Small intestine (tissue), 7 donors: Measurements from ENCODE around the gene TSPOAP1. TPM values are rescaled to one million over a fixed set of nuclear protein-coding genes. Genes with fewer than 3 reads are reported as not detected.

Source experiments
- DNase-seq, 2 donors: peaks; one replicate each; pipeline versions ENCODE4 v3.0.0 to v3.0.0-alpha.2; 2013
- FAIRE-seq: peaks from 2 replicates; lab custom pipeline; 2012; peaks lifted over from hg19 to GRCh38; lab: Jason Lieb, UNC
- H3K27ac ChIP-seq, 3 donors: one replicate each; pipeline ENCODE4 v1.5.1; 2013; ENCODE audit warnings: low read length in 2 of 3, mild to moderate bottlenecking in 2 of 3, control low read depth in 1 of 3, inconsistent platforms in 1 of 3, low read depth in 1 of 3, moderate library complexity in 1 of 3
- H3K27me3 ChIP-seq, 3 donors: one replicate each; pipeline ENCODE4 v1.6.1; 2013; ENCODE audit warnings: low read length in 3 of 3, inconsistent platforms in 1 of 3; ENCODE audit not compliant: control insufficient read depth in 3 of 3, insufficient read depth in 3 of 3
- H3K36me3 ChIP-seq, 3 donors: one replicate each; pipeline ENCODE4 v1.6.1; 2013; ENCODE audit warnings: low read length in 3 of 3, inconsistent platforms in 1 of 3, low read depth in 1 of 3, mild to moderate bottlenecking in 1 of 3, moderate library complexity in 1 of 3; ENCODE audit not compliant: control insufficient read depth in 3 of 3, insufficient read depth in 2 of 3
- H3K4me1 ChIP-seq, 3 donors: one replicate each; pipeline ENCODE4 v1.6.1; 2013; ENCODE audit warnings: low read length in 2 of 3, inconsistent platforms in 1 of 3, low read depth in 1 of 3, mild to moderate bottlenecking in 1 of 3, moderate library complexity in 1 of 3; ENCODE audit not compliant: control insufficient read depth in 3 of 3, insufficient read depth in 2 of 3
- H3K4me3 ChIP-seq, 3 donors: one replicate each; pipeline ENCODE4 v1.5.1; 2013; ENCODE audit warnings: low read length in 3 of 3, control low read depth in 1 of 3, inconsistent platforms in 1 of 3, low read depth in 1 of 3, mild to moderate bottlenecking in 1 of 3, moderate library complexity in 1 of 3
- H3K9me3 ChIP-seq, 2 donors: one replicate each; pipeline ENCODE4 v1.6.1; 2013; ENCODE audit warnings: low read depth in 1 of 2, low read length in 1 of 2; ENCODE audit not compliant: control insufficient read depth in 2 of 2, insufficient read depth in 1 of 2
- WGBS, 3 donors: extraction: QIAGEN DNeasy Blood & Tissue Kit; methylation state at CpG; one replicate each; pipeline ENCODE4 v1.1.7; 2013; 5-methylcytosine and 5-hydroxymethylcytosine counted together
- polyA plus RNA-seq, 4 donors: library from polyadenylated mRNA; stranded (reverse) in 3 of 4; unstranded in 1 of 4; fragments of 200-250 nt in 3 of 4; fragments of 120-200 nt in 1 of 4; gene quantifications; one replicate each; pipeline versions ENCODE4 v1.2.1 to v1.2.3, GENCODE V29; 2013
- donor health status: healthy with polysubstance abuse.
- donor health status: control.
- donor health status: control.
- donor health status: Bipolar disorder and iron deficiency.
- donor health status: healthy.

TSPOAP1 gene
- polyA plus RNA-seq, 4 donors, result 0.89 to 10.9 (median 2.6) TPM

DNA sequence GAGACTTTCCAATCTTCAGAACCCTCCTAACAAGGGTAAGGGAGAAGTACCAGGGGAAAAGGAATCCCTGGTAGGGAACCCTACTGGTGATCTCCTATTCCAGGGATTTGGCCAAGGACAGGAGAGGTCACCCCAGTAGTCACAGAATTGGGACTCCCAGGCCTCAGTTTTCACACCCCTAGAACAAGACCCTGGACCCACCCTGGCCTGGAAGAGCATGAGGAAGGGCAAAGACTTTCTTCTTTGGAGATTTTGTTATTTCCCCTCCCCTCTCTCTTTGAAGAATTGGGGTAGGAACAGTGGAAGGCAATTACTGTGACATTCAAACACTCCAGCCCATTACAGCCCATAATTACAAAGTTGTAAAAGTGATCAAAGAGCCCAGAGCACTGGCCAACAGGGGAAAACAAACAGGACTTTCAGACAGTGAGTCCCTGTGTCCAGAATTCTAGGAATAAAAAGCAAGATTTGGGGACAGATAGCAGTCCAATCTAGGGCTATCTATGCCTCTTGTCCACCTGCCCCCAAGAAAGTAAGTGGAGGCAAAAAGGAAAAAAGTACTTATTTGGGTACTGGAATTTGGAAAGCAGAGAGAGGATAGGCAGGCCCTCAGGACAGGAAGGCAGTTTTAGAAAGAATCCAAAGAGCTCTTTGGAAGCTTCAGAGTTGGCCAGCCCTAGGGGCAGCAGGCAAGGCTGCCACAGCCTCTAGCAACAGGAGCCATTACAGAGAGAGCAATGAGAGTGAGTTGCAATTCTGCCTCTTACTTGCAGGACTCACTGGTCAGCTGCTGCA lies 36.8 kb upstream of the TSPOAP1 start:
- H3K27me3 ChIP-seq, result no peaks in the 10 kb centered on the region

DNA sequence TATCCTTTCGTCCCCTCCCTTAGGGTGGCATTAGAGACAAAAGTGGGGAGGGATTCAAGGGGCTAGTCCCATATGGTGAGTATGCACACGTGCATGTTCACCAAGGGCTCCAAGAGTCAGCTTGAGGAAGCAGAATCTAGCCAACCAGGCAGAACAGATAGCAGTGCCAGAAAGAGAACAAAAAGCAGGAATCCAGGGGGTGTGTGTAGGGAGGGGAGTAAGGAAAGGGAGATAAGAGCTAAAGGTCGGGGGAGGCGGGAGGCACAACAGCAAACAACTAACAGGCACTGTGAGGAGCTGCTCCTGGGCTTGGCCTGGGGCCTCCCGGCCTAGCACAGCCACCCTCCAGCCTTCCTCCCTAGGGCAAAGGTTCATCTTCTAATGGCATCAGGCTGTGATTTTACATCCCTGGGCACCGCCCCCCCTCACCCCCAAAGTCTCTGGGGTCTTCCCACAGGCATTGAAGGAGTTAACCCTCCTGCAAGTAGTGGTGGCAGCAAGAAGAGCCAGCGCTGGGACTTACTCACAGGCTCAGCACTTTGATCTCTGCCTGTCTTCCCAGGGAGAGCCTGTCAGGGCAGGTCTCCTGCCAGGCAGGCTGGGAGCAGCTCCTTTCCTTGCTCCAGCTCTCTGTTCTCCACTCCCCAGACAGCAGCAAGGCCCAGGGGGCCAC lies 35.8 kb upstream of the TSPOAP1 start:
- DNase-seq (peak; percentile 83 to 88), FAIRE-seq (no peak)
- H3K4me1 ChIP-seq, result peaks cover 3 to 74% (median 25%) of the 10 kb centered on the region in 3 donors
- no peaks in the 10 kb centered on the region for H3K9me3 ChIP-seq
- H3K4me3 ChIP-seq, result no peak overlapping the region
- H3K36me3 ChIP-seq, result peaks cover 0 to 62% (median 3%) of the 10 kb centered on the region in 3 donors
- peak overlapping the region; percentile 86 to 92 (median 88) for H3K27ac ChIP-seq
- H3K27me3 ChIP-seq, result no peaks in the 10 kb centered on the region
- WGBS, 3 donors, result 12 to 51% (median 24%) methylated on average over 7 of the region's 7 CpGs

More for the DNA sequence above, 36.8 kb upstream of the TSPOAP1 start:
- peak in 1 of 2 donors; percentile 46 for DNase-seq
- Histone ChIP-seq H3K4me1 (peaks cover 3 to 83% (median 25%) of the 10 kb centered on the region in 3 donors), H3K9me3 (no peaks in the 10 kb centered on the region), H3K4me3 (no peak overlapping the region), H3K36me3 (peaks cover 0 to 61% (median 1%) of the 10 kb centered on the region in 3 donors), H3K27ac (peak overlapping the region; percentile 86 to 92 (median 88))
- no peak for FAIRE-seq

GRCh38 chr17:58363457-58364185 lies 35.0 kb upstream of the TSPOAP1 start:
- H3K27ac ChIP-seq, result peak overlapping the region; percentile 86 to 92 (median 88)
- H3K4me1 ChIP-seq, result peaks cover 3 to 66% (median 24%) of the 10 kb centered on the region in 3 donors

DNA sequence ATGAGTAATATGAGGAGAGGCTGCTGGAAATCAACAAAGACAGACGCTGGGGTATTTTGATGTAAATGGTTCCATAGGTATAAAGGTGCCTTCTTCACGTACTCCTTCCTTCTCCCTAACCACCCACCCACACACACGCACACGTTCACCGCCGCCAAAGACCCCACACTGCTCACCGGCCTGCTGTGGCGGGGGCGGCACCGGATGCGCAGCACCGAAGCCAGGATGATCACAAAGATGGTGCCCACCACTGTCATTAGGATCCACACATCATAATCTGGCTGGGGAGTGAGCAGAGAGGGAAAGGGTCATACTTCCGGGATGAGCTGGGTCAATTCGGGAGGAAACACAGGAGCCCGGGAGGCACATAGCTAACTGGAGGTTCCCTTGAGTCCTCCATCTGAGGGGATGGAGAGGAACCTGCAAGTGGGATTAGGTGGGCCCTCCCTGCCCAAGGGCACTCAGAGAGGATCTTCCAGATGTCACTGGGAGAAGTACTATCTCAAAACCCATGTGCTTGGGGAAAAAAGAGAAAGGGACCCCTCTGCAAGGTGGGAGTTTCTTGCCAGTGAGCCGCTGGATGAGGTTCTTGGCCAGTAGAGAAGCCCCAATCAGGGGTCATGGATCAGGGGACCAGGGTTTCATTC lies 33.9 kb upstream of the TSPOAP1 start:
- no peak overlapping the region for H3K27ac ChIP-seq
- FAIRE-seq (no peak), DNase-seq (no peak)
- H3K36me3 ChIP-seq, result peaks cover 0 to 68% (median 9%) of the 10 kb centered on the region in 3 donors
- no peak overlapping the region for H3K4me3 ChIP-seq
- peaks cover 3 to 58% (median 21%) of the 10 kb centered on the region in 3 donors for H3K4me1 ChIP-seq
- H3K27me3 ChIP-seq, result no peaks in the 10 kb centered on the region
- H3K9me3 ChIP-seq, result no peaks in the 10 kb centered on the region
- WGBS, 3 donors, result 74 to 88% (median 76%) methylated on average over 11 to 16 of the region's 16 CpGs

More at GRCh38 chr17:58363457-58364185, 35.0 kb upstream of the TSPOAP1 start:
- WGBS, 3 donors, result 64 to 75% (median 66%) methylated on average over 8 of the region's 8 CpGs
- Histone ChIP-seq H3K36me3 (peaks cover 0 to 62% (median 5%) of the 10 kb centered on the region in 3 donors), H3K27me3 (no peaks in the 10 kb centered on the region), H3K4me3 (no peak overlapping the region), H3K9me3 (no peaks in the 10 kb centered on the region)
- FAIRE-seq (no peak), DNase-seq (no peak)

DNA sequence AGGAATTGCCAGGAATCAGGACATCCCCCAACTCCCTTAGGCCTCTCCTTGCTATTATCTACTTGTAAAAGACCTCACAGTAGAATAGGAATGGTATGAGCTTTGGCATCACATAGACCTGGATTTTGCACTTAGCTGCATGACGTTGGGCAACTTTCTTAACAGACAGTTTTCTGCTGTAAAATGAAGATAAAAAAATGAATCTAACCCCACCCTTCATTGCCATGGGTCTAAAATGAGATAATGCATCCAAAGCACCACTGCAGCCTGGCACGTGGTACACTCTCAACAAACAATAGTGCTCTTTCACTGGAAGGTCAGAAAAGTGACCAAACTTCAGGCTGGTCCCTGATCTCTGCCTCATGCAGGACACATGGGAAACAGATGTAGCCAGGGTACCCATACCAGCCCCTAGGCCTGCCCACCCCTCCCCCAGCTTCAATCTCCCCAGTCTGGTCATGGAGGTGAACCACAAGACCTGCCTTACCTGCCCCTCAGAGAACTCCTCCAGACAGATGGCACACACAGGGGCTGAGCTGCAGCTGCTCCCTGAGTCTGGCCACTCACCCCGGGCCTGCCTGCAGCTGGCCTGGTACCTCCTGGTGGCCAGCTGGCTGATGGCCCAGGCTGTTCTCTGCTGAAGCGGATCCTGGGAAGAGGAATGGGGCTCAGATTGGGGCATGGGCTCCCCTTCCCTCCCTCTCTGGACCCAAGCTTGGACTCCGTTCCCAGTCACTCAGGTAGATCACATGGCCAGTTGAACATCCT lies 31.9 kb upstream of the TSPOAP1 start:
- DNase-seq (peak in 1 of 2 donors; percentile 20), FAIRE-seq (no peak)
- H3K9me3 ChIP-seq, result no peaks in the 10 kb centered on the region
- peaks cover 0 to 69% (median 14%) of the 10 kb centered on the region in 3 donors for H3K36me3 ChIP-seq
- peaks cover 3 to 39% (median 11%) of the 10 kb centered on the region in 3 donors for H3K4me1 ChIP-seq
- no peak overlapping the region for H3K4me3 ChIP-seq
- H3K27me3 ChIP-seq, result no peaks in the 10 kb centered on the region
- WGBS, 3 donors, result 43 to 71% (median 55%) methylated on average over 5 of the region's 5 CpGs
- peak overlapping the region in 1 of 3 donors; percentile 22 for H3K27ac ChIP-seq

DNA sequence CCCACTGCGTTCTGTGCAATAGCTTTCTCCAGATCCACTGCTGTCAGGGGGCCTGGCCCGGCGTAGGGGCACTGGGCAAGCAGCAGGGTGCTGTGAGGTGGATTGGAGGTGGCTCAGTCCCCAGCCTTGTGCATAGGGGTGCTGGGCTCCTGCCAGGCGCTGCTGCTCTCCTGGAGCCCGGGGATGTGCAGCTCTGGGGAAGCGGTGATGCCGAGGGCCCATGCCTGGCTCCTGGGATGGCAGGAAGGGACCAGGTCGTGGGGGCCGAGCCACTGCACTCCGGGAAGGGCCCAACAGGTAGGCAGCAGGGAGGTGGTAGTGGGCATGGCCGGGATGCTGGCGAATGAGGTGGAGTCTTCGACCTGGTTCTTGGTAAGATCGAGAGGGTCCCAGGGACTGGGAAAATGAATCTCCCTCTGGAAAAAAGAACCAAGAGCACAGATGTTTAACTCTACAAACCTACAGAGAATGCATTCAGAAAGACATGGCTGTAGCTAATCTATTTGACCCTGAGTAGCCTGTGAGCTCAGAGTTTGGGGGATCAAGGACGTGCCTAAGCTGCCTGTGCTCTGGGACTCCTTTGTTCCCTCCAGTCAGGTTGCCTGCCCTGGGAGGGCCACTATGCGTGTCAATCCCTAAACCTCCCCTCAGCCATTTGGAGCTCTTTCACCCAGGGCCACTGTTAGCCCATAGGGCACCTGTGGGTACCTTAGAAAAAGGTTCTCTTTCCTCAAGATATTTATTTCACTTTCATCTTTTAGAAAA lies 30.0 kb upstream of the TSPOAP1 start:
- FAIRE-seq, result no peak
- Histone ChIP-seq H3K36me3 (peaks cover 0 to 76% (median 15%) of the 10 kb centered on the region in 3 donors), H3K27ac (no peak overlapping the region), H3K4me1 (peaks cover 0 to 21% (median 2%) of the 10 kb centered on the region in 3 donors), H3K27me3 (no peaks in the 10 kb centered on the region), H3K9me3 (no peaks in the 10 kb centered on the region), H3K4me3 (no peak overlapping the region)
- 83 to 88% (median 86%) methylated on average over 16 of the region's 16 CpGs for WGBS, 3 donors
- DNase-seq, result no peak
